NCI-H526 (cell line): ENCODE results near the gene MYO5B.
A peak's percentile ranks its signal among the peaks of the same experiment; 100 is the strongest.

ENCODE experiments used
- DNase-seq, 2 experiments: peaks; one replicate each; lab custom pipeline; 2025; lab: John Stamatoyannopoulos, UW

Gene MYO5B

GRCh38 chr18:50011813-50012435, 183.0 kb downstream of the MYO5B start:
- DNase-seq = no peak

GRCh38 chr18:50009773-50010335, 185.1 kb downstream of the MYO5B start:
- DNase-seq = peak; percentile 72 to 82

GRCh38 chr18:50008306-50008705, 186.6 kb downstream of the MYO5B start:
- no peak for DNase-seq

- DNase-seq = no peak
These were observed 188.4 kb downstream of the MYO5B start for GRCh38 chr18:50006470-50007046.

GRCh38 chr18:50004013-50004412, 190.9 kb downstream of the MYO5B start:
- no peak for DNase-seq

- no peak for DNase-seq
These were observed 192.2 kb downstream of the MYO5B start for GRCh38 chr18:50002781-50003180.

- DNase-seq = no peak
These were observed 194.7 kb downstream of the MYO5B start for GRCh38 chr18:50000227-50000626.

- no peak for DNase-seq
These were observed 195.8 kb downstream of the MYO5B start for GRCh38 chr18:49999128-49999527.

GRCh38 chr18:49997558-49997957, 197.4 kb downstream of the MYO5B start:
- DNase-seq = no peak

- no peak for DNase-seq
These were observed 200.5 kb downstream of the MYO5B start for GRCh38 chr18:49994410-49994809.

GRCh38 chr18:49993299-49993698, 201.6 kb downstream of the MYO5B start:
- DNase-seq = no peak

GRCh38 chr18:49988733-49989132, 206.2 kb downstream of the MYO5B start:
- no peak for DNase-seq

GRCh38 chr18:49988101-49988500, 206.8 kb downstream of the MYO5B start:
- no peak for DNase-seq

- DNase-seq = no peak
These were observed 209.7 kb downstream of the MYO5B start for GRCh38 chr18:49985236-49985635.

- no peak for DNase-seq
These were observed 214.1 kb downstream of the MYO5B start for GRCh38 chr18:49980896-49981295.

- no peak for DNase-seq
These were observed 218.0 kb downstream of the MYO5B start for GRCh38 chr18:49976795-49977560.

- DNase-seq = no peak
These were observed 218.9 kb downstream of the MYO5B start for GRCh38 chr18:49976001-49976400.

GRCh38 chr18:49974079-49974478, 220.9 kb downstream of the MYO5B start:
- DNase-seq = no peak

GRCh38 chr18:49973592-49973991, 221.4 kb downstream of the MYO5B start:
- no peak for DNase-seq

GRCh38 chr18:49972535-49972934, 222.4 kb downstream of the MYO5B start:
- DNase-seq = no peak

- DNase-seq = no peak
These were observed 223.5 kb downstream of the MYO5B start for GRCh38 chr18:49971462-49971861.

GRCh38 chr18:49970319-49970718, 224.6 kb downstream of the MYO5B start:
- peak; percentile 11 to 47 for DNase-seq
